Dedifferentiated amniotic fluid mesenchymal stem cell (primary cell): ENCODE data around the gene UBXN10.

Experiments used
- DNase-seq: peaks from one replicate; pipeline ENCODE4 v3.0.0-alpha.2; 2016; ENCODE audit errors: extremely low spot score

UBXN10 gene

GRCh38 chr1:20185834-20186782 is at the start of gene UBXN10, which contains the start of gene PLA2G2C:
TSS of gene UBXN10 (plus strand) at chr1:20186096. CDS start at chr1:20190562, 4,466 bp downstream.
TSS of gene PLA2G2C (minus strand) at chr1:20186518. CDS start at chr1:20177363, 9,155 bp downstream.
- DNase-seq: no peak

- DNase-seq: no peak
These were observed 49.6 kb upstream of the UBXN10 start for GRCh38 chr1:20136249-20136648.

GRCh38 chr1:20137055-20137454 is 48.8 kb upstream of the UBXN10 start:
- DNase-seq: no peak

- DNase-seq: no peak
These were observed 48.3 kb upstream of the UBXN10 start for GRCh38 chr1:20137604-20138003.

- DNase-seq: no peak
These were observed 47.5 kb upstream of the UBXN10 start for GRCh38 chr1:20138346-20138745.

- no peak for DNase-seq
These were observed 46.8 kb upstream of the UBXN10 start, which contains the start of gene PLA2G2F for GRCh38 chr1:20138961-20139550. TSS of gene PLA2G2F (plus strand) at chr1:20139323. CDS start at chr1:20139428, 105 bp downstream.

- no peak for DNase-seq
These were observed 45.9 kb upstream of the UBXN10 start for GRCh38 chr1:20139776-20140612.

GRCh38 chr1:20141001-20141400 is 44.9 kb upstream of the UBXN10 start:
- DNase-seq: no peak

- no peak for DNase-seq
These were observed 44.4 kb upstream of the UBXN10 start for GRCh38 chr1:20141466-20141865.

- DNase-seq: no peak
These were observed 43.7 kb upstream of the UBXN10 start for GRCh38 chr1:20142001-20142710.

- no peak for DNase-seq
These were observed 42.6 kb upstream of the UBXN10 start for GRCh38 chr1:20143318-20143717.

- DNase-seq: no peak
These were observed 41.9 kb upstream of the UBXN10 start for GRCh38 chr1:20143734-20144565.

- no peak for DNase-seq
These were observed 37.9 kb upstream of the UBXN10 start for GRCh38 chr1:20147846-20148570.

- no peak for DNase-seq
These were observed 37.1 kb upstream of the UBXN10 start for GRCh38 chr1:20148571-20149500.

- no peak for DNase-seq
These were observed 36.1 kb upstream of the UBXN10 start for GRCh38 chr1:20149601-20150325.

GRCh38 chr1:20150326-20150705 is 35.6 kb upstream of the UBXN10 start:
- no peak for DNase-seq

GRCh38 chr1:20150969-20151368 is 34.9 kb upstream of the UBXN10 start:
- no peak for DNase-seq
